Fibroblast of skin of left quadriceps (primary cell): ENCODE results near the gene HLA-DQB1.
"Not testable (repeated sequence)": the region's sequence is repeated elsewhere in the genome, so short reads cannot be mapped to it uniquely, and the experiment has no call there.

Source experiments
- DNase-seq, 2 experiments: peaks; one replicate each; pipeline ENCODE4 v3.0.0-alpha.2; 2013; ENCODE audit warnings: low read depth in 2 of 2

The HLA-DQB1 gene

DNA sequence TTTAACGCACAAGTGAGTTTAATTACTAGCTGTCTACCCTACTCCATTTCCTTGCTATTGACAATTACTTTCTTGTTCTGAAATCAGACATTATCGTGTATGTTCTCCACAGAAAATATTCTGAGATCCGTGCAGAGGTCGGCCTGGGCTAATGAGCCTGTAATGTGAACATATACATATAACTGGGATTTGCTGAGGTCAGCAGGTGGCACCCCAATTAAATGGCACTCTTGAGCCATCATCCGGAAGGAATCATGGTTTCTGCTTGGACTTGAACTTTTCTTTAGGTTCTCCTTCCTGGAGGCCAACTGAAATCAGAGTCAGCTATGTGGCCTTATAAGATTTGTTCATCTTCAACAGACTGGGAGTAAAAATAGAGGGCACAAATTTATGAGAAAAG, 3.6 kb downstream of the HLA-DQB1 start:
- no peak for DNase-seq

DNA sequence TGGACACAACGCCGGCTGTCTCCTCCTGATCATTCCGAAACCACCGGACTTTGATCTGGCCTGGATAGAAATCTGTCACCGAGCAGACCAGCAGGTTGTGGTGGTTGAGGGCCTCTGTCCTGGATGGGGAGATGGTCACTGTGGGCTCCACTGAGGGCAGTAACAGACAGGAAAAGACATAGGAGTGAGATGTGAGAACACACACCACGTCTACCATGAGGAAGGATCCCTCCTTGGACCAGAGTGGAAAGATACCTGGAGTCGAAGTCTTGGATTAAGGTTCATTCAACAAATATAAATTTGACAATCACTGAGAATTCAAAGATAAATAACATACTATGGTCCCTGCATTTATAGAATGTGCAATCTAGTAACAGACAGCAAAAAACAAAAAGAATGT, 4.4 kb downstream of the HLA-DQB1 start:
- no peak for DNase-seq

DNA sequence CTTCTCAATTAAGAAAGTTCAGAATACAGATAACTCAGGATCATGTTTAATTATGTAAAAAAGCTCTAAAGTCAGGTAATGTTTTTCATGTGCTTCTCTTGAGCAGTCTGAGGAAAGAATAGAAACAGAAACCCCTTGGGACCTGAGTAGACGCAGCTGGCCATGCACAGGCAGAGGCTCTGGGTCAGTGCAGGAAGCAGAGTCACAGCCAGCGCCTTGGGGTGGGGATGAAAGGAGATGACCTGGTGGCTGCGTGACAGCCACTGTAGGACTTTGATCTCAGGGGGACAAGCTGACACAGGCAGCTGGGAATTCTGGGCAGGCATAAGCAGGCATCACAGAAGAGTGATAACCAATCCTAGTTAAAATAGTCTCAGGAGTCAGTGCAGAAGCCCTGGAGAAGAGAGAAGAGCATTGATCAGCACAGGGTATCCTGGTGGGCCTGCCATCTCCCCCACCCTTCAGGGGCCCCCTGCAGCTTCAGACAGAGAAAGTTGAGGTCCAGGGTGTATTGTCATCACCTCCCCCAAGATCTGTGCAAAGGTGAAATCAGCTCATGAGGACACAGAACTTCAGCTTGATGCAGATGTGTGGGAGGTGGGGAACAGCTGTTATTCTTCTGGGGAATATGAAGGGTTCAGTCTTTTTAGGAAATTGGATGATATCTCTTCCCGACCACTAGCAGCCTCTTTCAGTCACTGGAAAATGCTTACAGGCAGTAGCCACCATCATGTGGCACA, 6.4 kb downstream of the HLA-DQB1 start:
- no peak for DNase-seq

DNA sequence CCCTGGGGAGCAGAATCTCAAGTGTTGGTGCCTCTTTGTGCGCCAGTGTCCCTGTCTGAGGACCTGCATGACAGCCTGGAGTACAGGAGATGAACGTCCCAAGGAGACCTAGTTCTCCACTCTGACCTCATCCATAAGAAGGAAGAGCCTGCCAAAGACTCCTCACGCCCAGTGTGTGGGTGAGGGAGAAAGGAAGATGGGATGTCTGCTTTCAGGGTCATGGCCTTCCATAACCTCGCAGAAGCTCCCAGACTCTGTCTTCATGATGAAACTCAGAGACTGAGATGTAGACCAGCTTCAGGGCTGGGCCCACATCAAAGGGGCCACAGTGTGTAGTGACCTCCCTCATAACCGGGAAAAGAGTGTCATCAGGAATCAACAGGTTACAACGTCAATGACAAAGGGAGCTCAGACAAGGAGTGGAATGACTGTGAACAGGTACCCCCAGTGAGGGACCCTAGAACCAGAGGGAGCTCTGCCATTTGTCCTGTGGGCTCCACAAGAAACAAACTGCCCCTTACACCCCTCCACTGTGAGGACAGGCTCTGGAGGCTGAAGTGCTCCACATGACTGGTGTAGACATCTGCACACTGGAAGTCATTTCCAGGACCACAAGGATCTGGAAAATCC, 8.1 kb downstream of the HLA-DQB1 start:
- no peak for DNase-seq

DNA sequence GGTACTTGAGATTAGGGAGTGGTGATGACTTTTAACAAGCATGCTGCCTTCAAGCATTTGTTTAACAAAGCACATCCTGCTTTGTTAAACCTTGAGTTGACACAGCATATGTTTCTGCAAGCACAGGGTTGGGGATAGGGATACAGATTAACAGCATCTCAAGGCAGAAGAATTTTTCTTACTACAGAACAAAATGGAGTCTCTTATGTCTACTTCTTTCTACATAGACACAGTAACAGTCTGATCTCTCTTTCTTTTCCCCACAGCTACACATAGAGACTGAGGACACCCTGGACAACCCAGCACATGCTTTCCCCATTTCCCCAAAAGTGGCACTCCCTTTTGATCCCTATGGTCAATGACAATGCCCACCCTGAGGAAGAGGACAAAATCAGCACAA, 8.6 kb downstream of the HLA-DQB1 start:
- not testable (repeated sequence) for DNase-seq

DNA sequence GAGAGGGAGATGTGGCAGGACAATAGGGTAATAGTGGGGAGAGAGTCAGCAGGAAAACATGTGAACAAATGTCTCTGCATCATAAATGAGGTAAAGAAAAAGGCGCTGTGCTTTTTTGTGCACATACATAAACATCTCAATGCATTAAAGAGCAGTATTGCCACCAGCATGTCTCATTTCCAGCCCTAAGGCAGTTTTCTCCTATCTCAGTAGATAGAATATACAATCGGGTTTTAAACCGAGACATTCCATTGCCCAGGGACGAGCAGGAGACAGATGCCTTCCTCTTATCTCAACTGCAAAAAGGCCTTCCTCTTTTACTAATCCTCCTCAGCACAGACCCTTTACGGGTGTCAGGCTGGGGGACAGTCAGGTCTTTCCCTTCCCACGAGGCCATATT, 9.1 kb downstream of the HLA-DQB1 start:
- not testable (repeated sequence) for DNase-seq

DNA sequence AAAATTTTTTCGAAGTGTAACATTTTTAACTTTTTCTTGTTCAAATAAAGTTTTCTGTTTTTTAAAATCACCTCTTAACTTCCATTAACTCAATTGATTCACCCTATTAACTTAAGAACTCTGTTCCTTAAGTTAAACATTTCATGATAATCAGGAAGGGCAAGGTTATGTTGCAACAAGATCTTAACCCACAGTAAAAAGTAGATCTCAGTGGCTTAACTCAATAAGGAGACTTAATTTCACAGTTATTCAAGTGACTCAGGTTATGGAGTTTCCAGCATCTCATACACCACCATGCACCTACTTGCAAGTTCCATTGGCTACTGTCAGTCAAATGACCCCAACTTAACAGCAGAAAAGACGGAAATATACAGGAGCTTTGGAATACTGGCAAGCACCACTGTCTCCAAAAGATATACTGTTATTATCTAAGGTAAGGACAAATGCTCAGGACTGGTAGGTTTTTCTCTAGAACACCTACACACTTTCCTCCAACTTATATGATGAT, 11.2 kb downstream of the HLA-DQB1 start:
- no peak for DNase-seq

DNA sequence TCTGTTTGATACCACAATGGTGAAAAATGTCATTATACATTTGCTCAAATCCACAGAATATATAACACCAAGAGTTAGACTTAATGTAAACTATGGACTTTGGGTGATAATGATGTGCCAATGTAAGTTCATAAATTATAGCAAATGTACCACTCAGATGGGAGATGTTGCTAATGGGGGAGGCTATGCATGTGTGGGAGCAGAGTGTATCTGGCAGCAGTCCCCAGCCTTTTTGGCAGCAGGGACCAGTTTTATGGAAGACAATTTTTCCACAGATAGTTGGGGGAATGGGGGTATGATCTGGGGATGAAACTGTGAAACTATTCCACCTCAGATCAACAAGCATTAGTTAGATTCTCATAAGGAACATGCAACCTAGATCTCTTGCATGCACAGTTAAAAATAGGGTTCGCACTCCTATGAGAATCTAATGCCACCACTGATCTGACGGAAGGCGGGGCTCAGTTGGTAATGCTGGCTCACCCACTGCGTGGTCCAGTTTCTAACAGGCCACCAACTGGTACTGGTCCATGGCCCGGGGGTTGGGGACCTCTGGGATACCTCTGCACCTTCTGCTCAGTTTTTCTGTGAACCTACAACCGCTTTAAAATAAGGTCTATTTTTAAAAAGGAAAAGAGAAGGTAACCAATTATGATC, 21.3 kb downstream of the HLA-DQB1 start:
- DNase-seq = no peak

DNA sequence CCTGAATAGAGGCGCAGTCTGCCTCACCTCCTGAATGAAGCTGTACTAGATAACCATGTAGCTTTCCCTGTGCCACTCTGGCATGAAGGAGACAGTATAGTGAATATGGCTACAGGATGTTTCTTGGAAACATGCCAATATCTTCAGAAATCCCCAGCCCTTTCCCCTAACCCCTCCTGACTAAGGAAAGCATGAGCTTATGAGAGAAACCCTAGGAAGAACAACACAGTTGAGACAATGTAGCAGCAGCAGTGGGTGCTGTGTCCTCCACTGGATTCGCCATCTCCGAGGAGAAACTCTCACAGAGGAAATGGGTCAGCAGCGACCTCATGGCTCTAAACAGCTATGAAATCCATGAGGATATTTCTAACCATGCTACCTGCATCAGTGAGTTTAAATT, 22.6 kb downstream of the HLA-DQB1 start:
- no peak for DNase-seq

DNA sequence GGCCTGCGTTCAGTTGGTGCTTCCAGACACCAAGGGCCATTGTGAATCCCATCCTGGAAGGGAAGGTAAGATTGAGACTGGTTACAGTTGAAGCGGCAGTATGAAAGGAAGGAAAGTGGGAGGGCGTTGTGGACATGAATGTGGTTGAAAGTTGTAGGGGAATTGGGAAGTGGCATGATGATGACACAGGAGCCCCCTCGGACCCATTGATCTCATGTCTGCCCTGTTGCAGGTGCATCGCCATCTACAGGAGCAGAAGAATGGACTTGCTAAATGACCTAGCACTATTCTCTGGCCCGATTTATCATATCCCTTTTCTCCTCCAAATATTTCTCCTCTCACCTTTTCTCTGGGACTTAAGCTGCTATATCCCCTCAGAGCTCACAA, 23.7 kb downstream of the HLA-DQB1 start:
- no peak for DNase-seq

DNA sequence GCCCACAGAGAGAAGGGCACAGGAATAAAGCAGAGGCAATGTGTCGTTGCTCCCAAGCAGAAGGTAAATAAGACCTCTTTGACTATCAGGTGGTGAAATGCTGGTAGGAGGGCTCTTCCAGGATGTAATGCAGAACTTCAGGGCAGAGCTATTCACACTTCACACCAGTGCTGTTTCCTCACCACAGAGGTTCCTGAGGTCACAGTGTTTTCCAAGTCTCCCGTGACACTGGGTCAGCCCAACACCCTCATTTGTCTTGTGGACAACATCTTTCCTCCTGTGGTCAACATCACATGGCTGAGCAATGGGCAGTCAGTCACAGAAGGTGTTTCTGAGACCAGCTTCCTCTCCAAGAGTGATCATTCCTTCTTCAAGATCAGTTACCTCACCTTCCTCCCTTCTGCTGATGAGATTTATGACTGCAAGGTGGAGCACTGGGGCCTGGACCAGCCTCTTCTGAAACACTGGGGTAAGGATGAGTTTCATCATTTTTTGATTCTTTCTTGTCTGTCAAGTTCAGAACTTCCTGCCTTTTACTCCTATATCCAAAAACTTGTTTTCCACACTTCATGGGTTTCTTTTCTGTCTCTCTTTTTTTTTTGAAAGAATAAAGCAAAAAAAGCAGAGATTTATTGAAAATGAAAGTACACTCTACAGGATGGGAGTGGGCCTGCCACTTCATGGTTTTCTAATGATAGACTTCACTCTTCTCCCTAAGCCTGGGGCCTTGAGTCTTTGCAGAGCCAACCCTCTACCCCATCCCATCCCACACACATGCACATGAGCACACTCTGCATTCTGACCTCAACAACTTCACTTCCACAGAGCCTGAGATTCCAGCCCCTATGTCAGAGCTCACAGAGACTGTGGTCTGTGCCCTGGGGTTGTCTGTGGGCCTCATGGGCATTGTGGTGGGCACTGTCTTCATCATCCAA, 24.4 kb downstream of the HLA-DQB1 start:
- DNase-seq = not testable (repeated sequence)

DNA sequence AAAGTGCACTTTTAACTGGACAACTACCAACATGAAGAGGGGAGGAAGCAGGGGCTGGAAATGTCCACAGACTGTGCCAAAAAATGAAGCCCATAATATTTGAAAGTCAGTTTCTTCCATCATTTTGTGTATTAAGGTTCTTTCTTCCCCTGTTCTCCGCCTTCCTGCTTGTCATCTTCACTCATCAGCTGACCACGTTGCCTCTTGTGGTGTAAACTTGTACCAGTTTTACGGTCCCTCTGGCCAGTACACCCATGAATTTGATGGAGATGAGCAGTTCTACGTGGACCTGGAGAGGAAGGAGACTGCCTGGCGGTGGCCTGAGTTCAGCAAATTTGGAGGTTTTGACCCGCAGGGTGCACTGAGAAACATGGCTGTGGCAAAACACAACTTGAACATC, 25.3 kb downstream of the HLA-DQB1 start:
- no peak for DNase-seq

DNA sequence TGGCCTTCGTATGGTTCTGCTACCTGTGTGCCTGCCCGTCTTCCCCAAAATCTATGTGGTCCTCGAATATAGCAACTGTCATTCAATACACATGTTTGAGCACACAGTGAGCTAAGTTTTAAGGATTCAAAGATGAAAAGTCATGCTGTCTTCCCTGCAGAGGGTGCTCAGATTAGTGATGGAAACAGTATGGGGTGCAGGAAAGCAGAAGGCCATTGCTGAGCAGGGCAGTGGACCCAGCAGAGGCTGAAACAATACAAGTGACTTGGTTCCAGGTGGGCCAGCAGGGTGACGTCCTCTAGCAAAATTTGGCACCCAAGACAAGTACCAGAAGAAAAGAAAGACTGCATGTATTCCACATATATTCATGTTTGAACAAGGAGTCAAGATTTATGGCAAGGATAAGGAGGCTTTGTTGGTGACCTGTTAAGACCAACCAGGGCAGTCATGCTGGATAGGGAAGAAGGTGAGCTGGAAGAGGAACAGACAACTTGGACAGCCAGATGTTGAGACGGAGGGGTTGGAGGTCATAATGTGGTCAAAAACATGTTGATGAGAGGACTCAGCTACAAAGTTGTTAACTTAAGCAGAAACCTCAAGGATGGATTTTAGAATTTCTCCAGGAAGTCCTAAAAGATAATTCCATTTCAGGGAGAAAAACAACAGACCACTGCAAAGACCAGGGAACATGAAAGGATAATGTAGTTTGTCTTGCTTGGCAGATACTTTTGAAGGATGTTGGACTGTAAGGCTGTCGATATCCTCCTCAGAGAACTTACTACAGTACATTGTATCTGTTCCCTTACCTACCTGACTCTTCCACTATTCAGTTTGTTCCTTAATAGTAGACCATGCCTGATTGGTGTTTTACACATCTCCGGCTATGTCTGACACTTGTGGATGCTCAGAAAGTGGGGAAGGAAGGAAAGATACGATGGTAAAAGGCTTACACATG, 26.7 kb downstream of the HLA-DQB1 start:
- no peak for DNase-seq

DNA sequence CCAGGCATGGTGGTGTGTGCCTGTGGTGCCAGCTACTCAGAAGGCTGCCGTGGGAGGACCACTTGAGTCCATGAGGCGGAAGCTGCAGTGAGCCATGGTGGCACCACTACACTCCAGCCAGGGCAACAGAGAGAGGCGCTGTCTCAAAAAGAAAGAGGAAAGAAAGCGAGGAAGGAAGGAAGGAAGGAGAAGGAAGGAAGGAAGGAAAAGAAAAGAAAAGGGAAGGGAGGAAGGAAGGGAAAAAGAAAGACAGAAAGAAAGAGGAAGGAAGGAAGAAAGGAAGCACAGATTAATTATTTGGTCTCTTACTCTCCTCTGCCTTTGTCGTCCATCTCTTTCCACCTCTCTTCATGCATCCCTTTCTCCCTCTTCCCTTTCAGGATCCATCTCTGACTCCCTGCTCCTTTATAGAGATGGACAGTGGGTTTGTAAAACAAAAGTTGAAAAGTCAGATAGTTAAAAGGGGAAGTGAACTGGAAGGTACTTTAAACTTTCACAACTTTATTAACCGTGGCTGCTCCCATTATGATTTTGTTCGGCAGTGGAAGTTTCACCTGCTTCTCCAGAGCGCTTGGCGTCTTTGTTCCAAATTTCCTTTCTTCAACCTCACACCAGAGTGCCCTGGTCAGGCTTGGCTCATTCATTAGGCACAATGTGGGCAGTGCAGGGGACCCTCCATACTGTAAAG, 27.8 kb downstream of the HLA-DQB1 start:
- DNase-seq = no peak

DNA sequence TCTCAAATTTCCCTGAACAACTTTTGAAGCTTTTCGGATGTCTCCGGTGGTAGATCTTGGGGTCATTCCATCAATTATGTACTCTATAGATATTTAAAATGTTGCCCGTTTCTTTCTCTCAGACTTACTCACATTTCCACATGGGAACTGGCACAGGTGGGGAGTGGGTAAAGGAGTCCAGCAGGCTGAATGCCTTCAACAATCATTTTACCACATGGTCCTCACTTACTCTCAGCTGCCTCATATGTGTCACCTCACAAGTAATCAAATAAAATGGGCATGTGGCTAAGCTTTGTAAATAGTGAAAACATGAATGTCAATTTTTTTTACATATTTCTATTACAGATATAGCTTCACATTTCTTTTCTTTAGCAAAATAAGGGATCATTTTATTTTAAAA, 28.6 kb downstream of the HLA-DQB1 start:
- DNase-seq = no peak

DNA sequence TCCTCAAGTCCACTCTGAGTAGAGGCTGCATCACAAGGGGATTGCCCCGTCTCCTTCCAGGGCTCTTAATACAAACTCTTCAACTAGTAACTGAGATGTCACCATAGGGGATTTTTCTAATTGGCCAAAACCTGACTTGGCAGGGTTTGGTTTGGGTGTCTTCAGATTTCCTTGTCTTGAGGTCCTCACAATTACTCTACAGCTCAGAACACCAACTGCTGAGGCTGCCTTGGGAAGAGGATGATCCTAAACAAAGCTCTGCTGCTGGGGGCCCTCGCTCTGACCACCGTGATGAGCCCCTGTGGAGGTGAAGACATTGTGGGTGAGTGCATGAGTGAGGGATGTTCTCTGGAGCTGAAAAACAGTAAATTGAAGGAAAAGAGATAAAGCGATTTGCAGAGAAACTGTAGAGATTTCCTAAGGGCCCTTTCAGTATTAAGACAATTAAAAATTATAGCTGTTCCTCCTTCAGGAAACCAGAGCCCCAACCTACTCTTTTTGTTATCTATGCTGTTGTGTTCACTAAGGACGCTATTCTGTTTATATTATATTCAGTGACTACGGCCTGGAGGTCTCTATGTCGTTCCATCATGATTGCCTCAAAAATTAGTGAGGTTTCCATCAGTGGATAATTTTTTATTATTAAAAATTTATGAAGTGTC, 29.1 kb downstream of the HLA-DQB1 start, which contains the start of gene HLA-DQA1:
Gene HLA-DQA1, plus strand, starts transcription at position 188 of the 662 bp plus-strand sequence. Its CDS starts 53 bp downstream, at position 241.
- no peak for DNase-seq

DNA sequence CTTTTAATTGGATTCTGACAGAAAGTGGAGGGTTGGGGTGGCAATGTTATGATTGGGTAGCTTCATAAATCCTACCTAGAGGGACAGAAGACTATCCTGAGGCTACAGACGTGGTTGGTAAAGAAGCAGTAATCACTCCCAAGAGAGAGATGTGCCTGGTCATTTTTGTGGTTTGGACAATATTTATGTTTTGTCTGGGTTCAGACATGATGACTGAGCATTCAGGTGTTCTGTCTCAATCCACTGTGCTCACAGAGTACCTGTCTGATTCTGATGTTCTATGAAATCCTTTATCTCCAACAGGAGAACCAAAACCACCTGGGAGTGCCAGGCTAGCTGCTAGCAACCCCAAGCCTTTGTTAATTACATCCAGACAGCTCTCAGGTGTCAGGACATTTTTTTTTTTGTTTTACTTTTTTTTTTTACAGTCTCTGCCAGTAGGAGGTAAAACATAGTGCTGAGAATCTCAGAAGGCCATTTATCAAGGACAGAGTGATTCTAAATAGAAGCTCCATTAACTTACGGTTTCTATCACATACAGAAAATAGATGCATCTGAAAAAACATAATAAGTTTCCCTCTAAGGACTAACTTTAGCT, 30.8 kb downstream of the HLA-DQB1 start:
- no peak for DNase-seq

DNA sequence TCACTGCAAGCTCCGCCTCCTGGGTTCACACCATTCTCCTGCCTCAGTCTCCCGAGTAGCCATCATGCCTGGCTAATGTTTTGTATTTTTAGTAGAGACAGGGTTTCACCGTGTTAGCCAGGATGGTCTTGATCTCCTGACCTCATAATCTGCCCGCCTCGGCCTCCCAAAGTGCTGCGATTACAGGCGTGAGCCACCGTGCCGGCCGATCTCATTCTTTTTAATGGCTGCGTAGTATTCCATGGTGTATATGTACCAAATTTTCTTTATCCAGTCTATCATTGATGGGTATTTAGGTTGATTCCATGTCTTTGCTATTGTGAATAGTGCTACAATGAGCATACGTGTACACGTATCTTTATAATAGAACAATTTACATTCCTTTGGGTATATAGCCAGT, 36.7 kb downstream of the HLA-DQB1 start:
- not testable (repeated sequence) for DNase-seq

DNA sequence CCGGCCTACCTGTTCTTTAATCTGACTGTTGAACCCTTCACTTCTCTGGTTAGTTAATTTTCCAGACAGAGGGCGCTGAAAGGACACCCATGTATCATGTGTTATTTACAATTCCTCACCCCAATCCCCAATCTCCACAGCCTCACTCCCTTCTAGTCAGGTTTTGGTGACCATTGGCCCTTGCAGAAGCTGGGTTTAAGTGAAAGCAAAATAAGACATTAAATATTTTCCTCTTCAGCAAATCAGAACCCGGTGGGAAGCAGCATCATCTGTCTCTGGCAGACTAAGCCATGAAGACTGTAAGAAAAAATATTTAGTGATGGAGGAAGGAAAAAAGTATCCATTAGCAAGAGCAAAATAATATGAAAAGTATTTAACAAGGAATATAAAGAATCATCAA, 38.6 kb downstream of the HLA-DQB1 start:
- no peak for DNase-seq
